IMR-90 (cell line): ENCODE measurements around the gene ZBTB32. TPM values are rescaled to one million over a fixed set of nuclear protein-coding genes. Genes with fewer than 3 reads are reported as not detected.

Source experiments
- ATAC-seq: fragments of 200-7000 bp; cut with Tn5 transposase; 2 replicates; pipeline ENCODE4 v1.9.1; 2020; ENCODE audit warnings: low read depth, mild to moderate bottlenecking, moderate library complexity
- BruUV-seq: library from RNA; stranded (reverse); fragments of 400-500 nt; replicated peaks from 2 replicates; lab custom pipeline; 2021; lab: Mats Ljungman, UMichigan
- CTCF ChIA-PET: fragments of 300-600 bp; formaldehyde crosslinking; extraction: SDS; loops from one replicate; lab custom pipeline; 2021; ENCODE audit warnings: antibody characterized with exemption; lab: Yijun Ruan, JAX
- POLR2A ChIA-PET: fragments of 300-600 bp; sonication (Branson Sonifier 250); formaldehyde crosslinking; loops from one replicate; lab custom pipeline; 2022; ENCODE audit warnings: antibody characterized with exemption; ENCODE audit not compliant: unreplicated experiment; lab: Charles Lee
- DNase-seq: peaks from one replicate; pipeline ENCODE4 v3.0.0; 2013
- H2AFZ ChIP-seq: replicated peaks from 2 replicates; pipeline ENCODE3; 2013; ENCODE audit warnings: low read length, mild to moderate bottlenecking; ENCODE audit not compliant: poor library complexity
- H2AK5ac ChIP-seq: 2 replicates; pipeline ENCODE4 v1.6.1; 2013; ENCODE audit warnings: low read depth, low read length, inconsistent platforms
- H2AK9ac ChIP-seq: replicated peaks from 2 replicates; pipeline ENCODE3; 2013; ENCODE audit warnings: mild to moderate bottlenecking, low read depth, low read length, moderate library complexity; ENCODE audit not compliant: poor library complexity
- H2BK120ac ChIP-seq: 2 replicates; pipeline ENCODE4 v1.6.1; 2013; ENCODE audit warnings: low read depth, low read length, inconsistent platforms
- H2BK15ac ChIP-seq: 3 replicates; pipeline ENCODE4 v1.6.1; 2013; ENCODE audit warnings: low read depth, low read length, inconsistent platforms
- H2BK20ac ChIP-seq: 2 replicates; pipeline ENCODE4 v1.6.1; 2013; ENCODE audit warnings: low read depth, mild to moderate bottlenecking, inconsistent platforms, low read length, moderate library complexity
- H2BK5ac ChIP-seq: 2 replicates; pipeline ENCODE4 v1.6.1; 2013; ENCODE audit warnings: mild to moderate bottlenecking, low read depth, low read length, inconsistent platforms; ENCODE audit not compliant: poor library complexity, severe bottlenecking
- H3K14ac ChIP-seq: replicated peaks from 2 replicates; pipeline ENCODE4 v1.6.1; 2013; ENCODE audit warnings: low read depth, low read length, inconsistent platforms
- H3K18ac ChIP-seq: 2 replicates; pipeline ENCODE4 v1.6.1; 2013; ENCODE audit warnings: low read depth, low read length, control low read depth
- H3K23ac ChIP-seq: 2 replicates; pipeline ENCODE4 v1.6.1; 2013; ENCODE audit warnings: low read depth, low read length, inconsistent platforms
- H3K27ac ChIP-seq: 2 replicates; pipeline ENCODE4 v1.5.1; 2013; ENCODE audit warnings: mild to moderate bottlenecking, control low read depth, low read length; ENCODE audit not compliant: insufficient read depth
- H3K27me3 ChIP-seq: 2 replicates; pipeline ENCODE4 v1.6.1; 2013; ENCODE audit warnings: low read length; ENCODE audit not compliant: control insufficient read depth, insufficient read depth
- H3K36me3 ChIP-seq: 2 replicates; pipeline ENCODE4 v1.6.1; 2013; ENCODE audit warnings: low read length, mixed read lengths; ENCODE audit not compliant: control insufficient read depth, insufficient read depth
- H3K4ac ChIP-seq: 2 replicates; pipeline ENCODE4 v1.6.1; 2013; ENCODE audit warnings: low read depth, low read length, inconsistent platforms
- H3K4me1 ChIP-seq: 2 replicates; pipeline ENCODE4 v1.6.1; 2013; ENCODE audit warnings: low read length, mixed read lengths; ENCODE audit not compliant: control insufficient read depth, insufficient read depth
- H3K4me2 ChIP-seq: 2 replicates; pipeline ENCODE4 v1.6.1; 2013; ENCODE audit warnings: low read depth, mild to moderate bottlenecking, control low read depth, low read length, moderate library complexity
- H3K4me3 ChIP-seq: 2 replicates; pipeline ENCODE4 v1.5.1; 2013; ENCODE audit warnings: low read depth, mild to moderate bottlenecking, control low read depth, low read length, moderate library complexity; ENCODE audit not compliant: insufficient read depth
- H3K56ac ChIP-seq: 2 replicates; pipeline ENCODE4 v1.6.1; 2013; ENCODE audit warnings: low read length, inconsistent platforms; ENCODE audit not compliant: insufficient read depth; ENCODE audit errors: extremely low read depth
- H3K79me1 ChIP-seq, 2 experiments: 2 replicates each; pipeline ENCODE4 v1.6.1; 2013; ENCODE audit warnings: low read length in 2 of 2, inconsistent platforms in 1 of 2, low read depth in 1 of 2
- H3K9ac ChIP-seq: 2 replicates; pipeline ENCODE4 v1.6.1; 2013; ENCODE audit warnings: low read depth, low read length, control low read depth
- H3K9me1 ChIP-seq: 2 replicates; pipeline ENCODE4 v1.6.1; 2013; ENCODE audit warnings: low read length, inconsistent platforms; ENCODE audit not compliant: insufficient read depth
- H3K9me3 ChIP-seq: 2 replicates; pipeline ENCODE4 v1.6.1; 2013; ENCODE audit warnings: low read length; ENCODE audit not compliant: control insufficient read depth, insufficient read depth
- H4K20me1 ChIP-seq: 2 replicates; pipeline ENCODE4 v1.6.1; 2013; ENCODE audit warnings: low read length, inconsistent platforms; ENCODE audit not compliant: insufficient read depth
- H4K5ac ChIP-seq: 2 replicates; pipeline ENCODE4 v1.6.1; 2013; ENCODE audit warnings: mild to moderate bottlenecking, low read depth, low read length, control low read depth
- H4K8ac ChIP-seq, 2 experiments: 2 replicates each; pipeline ENCODE4 v1.6.1; 2013; ENCODE audit warnings: low read depth in 2 of 2, low read length in 2 of 2, control low read depth in 1 of 2, inconsistent platforms in 1 of 2
- H4K91ac ChIP-seq: 2 replicates; pipeline ENCODE4 v1.6.1; 2013; ENCODE audit warnings: low read depth, low read length, inconsistent platforms; ENCODE audit not compliant: insufficient read depth
- CEBPB ChIP-seq: IDR thresholded peaks from 2 replicates; pipeline ENCODE4 v1.6.1; 2012; ENCODE audit warnings: low read depth, low read length, improper control_type of control experiment
- ELK1 ChIP-seq: fragments of 150-350 bp; IDR thresholded peaks from 2 replicates; pipeline ENCODE4 v1.6.1; 2016; ENCODE audit warnings: low read depth, mild to moderate bottlenecking, low read length, moderate library complexity, borderline replicate concordance
- MAFK ChIP-seq: IDR thresholded peaks from 2 replicates; pipeline ENCODE4 v1.6.1; 2012; ENCODE audit warnings: low read depth, low read length, improper control_type of control experiment
- MXI1 ChIP-seq: IDR thresholded peaks from 2 replicates; pipeline ENCODE4 v1.6.1; 2012; ENCODE audit warnings: low read depth, mild to moderate bottlenecking, low read length, moderate library complexity, borderline replicate concordance
- RAD21 ChIP-seq: IDR thresholded peaks from 2 replicates; pipeline ENCODE4 v1.6.1; 2012; ENCODE audit warnings: low read length, improper control_type of control experiment
- RFX5 ChIP-seq: IDR thresholded peaks from 2 replicates; pipeline ENCODE4 v1.8.0; 2012; ENCODE audit warnings: low read depth, mild to moderate bottlenecking, low read length, moderate library complexity
- USF2 ChIP-seq: fragments of 150-350 bp; IDR thresholded peaks from 2 replicates; pipeline ENCODE4 v1.6.1; 2017; ENCODE audit warnings: mild to moderate bottlenecking, antibody characterized with exemption, low read length, low read depth
- WGBS, 2 experiments: methylation state at CpG; one replicate each; pipeline versions ENCODE4 v1.1.5 to v1.1.7; 2013; ENCODE audit warnings: missing lambda C conversion rate in 2 of 2; ENCODE audit not compliant: insufficient read length in 1 of 2; ENCODE audit errors: extremely low coverage in 2 of 2; 5-methylcytosine and 5-hydroxymethylcytosine counted together
- dilution Hi-C: fragments of 300-500 bp; cut with HindIII; formaldehyde crosslinking; loops from one replicate; pipeline ENCODE4 v1.14.3; 2018; ENCODE audit warnings: low sequenced_read_pairs; ENCODE audit not compliant: unreplicated experiment
- in situ Hi-C: fragments of 300-500 bp; cut with MboI; formaldehyde crosslinking; loops from 3 replicates; pipeline ENCODE4 v1.14.3; 2019; ENCODE audit warnings: low sequenced_read_pairs, inconsistent platforms, mixed read lengths
- intact Hi-C: fragments of 100-400 bp; cut with micrococcal nuclease; formaldehyde crosslinking; loops from 2 replicates; pipeline ENCODE4 v1.10.0; 2022
- polyA plus RNA-seq, 3 experiments: library from polyadenylated mRNA; depleted of rRNA; stranded (reverse); fragments of >200 nt; gene quantifications; 2 replicates each; pipeline ENCODE4 v1.2.3, GENCODE V29; 2012; ENCODE audit warnings: low replicate concordance in 1 of 3
- total RNA-seq: library from RNA; depleted of rRNA; stranded (reverse); fragments of >200 nt; gene quantifications from 2 replicates; pipeline ENCODE4 v1.2.3, GENCODE V29; 2012

ZBTB32 gene
- total and polyA plus RNA-seq, 2 of the 4 experiments (the other 2 are of a cell fraction) = not detected

- H2BK15ac ChIP-seq = no peak overlapping the region
- TF ChIP-seq RAD21 (no peak), CEBPB (no peak), USF2 (no peak), ELK1 (no peak), MXI1 (no peak), RFX5 (no peak), MAFK (no peak)
- no peaks in the 10 kb centered on the region; the same call in 1 of the 2 replicates for H4K20me1 ChIP-seq
- no peak for ATAC-seq
- no peak overlapping the region for H4K8ac ChIP-seq
- H3K56ac ChIP-seq = no peak overlapping the region
- H4K91ac ChIP-seq = no peak overlapping the region
- H2AFZ ChIP-seq = peak overlapping the region; percentile 97
- H2AK5ac ChIP-seq = no peak overlapping the region
- 0 out of 2 replicates have a peak, but pooled peaks cover 3% of the 10 kb centered on the region for H3K4me1 ChIP-seq
- peaks cover 0 to 36% of the 10 kb centered on the region in 2 experiments; a peak in 2 of 4 replicates for H3K79me1 ChIP-seq
- H3K18ac ChIP-seq = no peak overlapping the region
- no peak overlapping the region for H3K9ac ChIP-seq
- H3K23ac ChIP-seq = no peak overlapping the region
- no peak overlapping the region for H2BK20ac ChIP-seq
- H3K4ac ChIP-seq = no peak overlapping the region
- ChIA-PET CTCF (no interaction called here), POLR2A (no interaction called here)
- peaks cover 5% of the 10 kb centered on the region; the same call in 1 of the 2 replicates for H3K9me1 ChIP-seq
- no peak overlapping the region for H2BK120ac ChIP-seq
- dilution Hi-C loops = no loop called here
- no peak overlapping the region for H3K14ac ChIP-seq
- in situ Hi-C loops = no loop called here
- BruUV-seq = no TSS peak
- H3K36me3 ChIP-seq = peaks cover 2% of the 10 kb centered on the region; the same call in 1 of the 2 replicates
- H2AK9ac ChIP-seq = peak overlapping the region; percentile 93
- H3K9me3 ChIP-seq = no peaks in the 10 kb centered on the region
- 90% methylated on average over 6 of the region's 19 CpGs; no CpG with 5 or more reads in 1 of the 2 experiments for WGBS, 2 experiments
- no peak overlapping the region for H3K4me3 ChIP-seq
- H2BK5ac ChIP-seq = no peak overlapping the region
- intact Hi-C loops = loop anchor here (2.0 kb wide), 2 partner anchors 27 to 77 kb away; no protein-coding TSS in a partner anchor
- no peak overlapping the region for H3K4me2 ChIP-seq
- no peaks in the 10 kb centered on the region for H3K27me3 ChIP-seq
- no peak for DNase-seq
- no peak overlapping the region for H3K27ac ChIP-seq
- H4K5ac ChIP-seq = no peak overlapping the region
Observed at GRCh38 chr19:35743640-35744429, 39.5 kb downstream of the ZBTB32 start.
